ENCODE measurements around the gene TLR6.
"Not testable (repeated sequence)": the region's sequence is repeated elsewhere in the genome, so short reads cannot be mapped to it uniquely, and the experiment has no call there.

Gene TLR6

DNA sequence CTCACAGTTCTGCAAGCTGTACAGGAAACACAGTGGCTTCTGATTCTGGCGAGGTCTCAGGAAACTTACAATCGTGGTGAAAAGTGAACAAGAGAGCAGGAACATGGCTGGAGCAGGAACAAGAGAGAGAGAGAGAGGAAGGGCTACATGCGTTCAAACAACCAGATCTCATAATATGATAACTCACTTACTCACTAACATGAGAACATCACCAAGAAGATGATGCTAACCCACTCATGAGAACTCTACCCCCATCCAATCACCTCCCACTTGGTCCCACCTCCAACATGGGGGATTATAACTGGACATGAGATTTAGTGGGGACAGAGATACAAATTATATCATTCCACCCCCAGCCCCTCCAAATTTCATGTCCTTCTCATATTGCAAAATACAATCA, 42.2 kb downstream of the TLR6 start:
- Histone ChIP-seq H4K20me1 (ENCODE audit: insufficient read depth, low read length, poor library complexity, severe bottlenecking) (no peaks in the 10 kb centered on the region), H3K4me2 (ENCODE audit: low read depth, low read length, poor library complexity, severe bottlenecking) (no peak overlapping the region)
- no peak for TF ChIP-seq EZH2phosphoT487 (IDR thresholded peaks at IDR 0.05; ENCODE audit: borderline replicate concordance)
- TF ChIP-seq, protein P1, sequence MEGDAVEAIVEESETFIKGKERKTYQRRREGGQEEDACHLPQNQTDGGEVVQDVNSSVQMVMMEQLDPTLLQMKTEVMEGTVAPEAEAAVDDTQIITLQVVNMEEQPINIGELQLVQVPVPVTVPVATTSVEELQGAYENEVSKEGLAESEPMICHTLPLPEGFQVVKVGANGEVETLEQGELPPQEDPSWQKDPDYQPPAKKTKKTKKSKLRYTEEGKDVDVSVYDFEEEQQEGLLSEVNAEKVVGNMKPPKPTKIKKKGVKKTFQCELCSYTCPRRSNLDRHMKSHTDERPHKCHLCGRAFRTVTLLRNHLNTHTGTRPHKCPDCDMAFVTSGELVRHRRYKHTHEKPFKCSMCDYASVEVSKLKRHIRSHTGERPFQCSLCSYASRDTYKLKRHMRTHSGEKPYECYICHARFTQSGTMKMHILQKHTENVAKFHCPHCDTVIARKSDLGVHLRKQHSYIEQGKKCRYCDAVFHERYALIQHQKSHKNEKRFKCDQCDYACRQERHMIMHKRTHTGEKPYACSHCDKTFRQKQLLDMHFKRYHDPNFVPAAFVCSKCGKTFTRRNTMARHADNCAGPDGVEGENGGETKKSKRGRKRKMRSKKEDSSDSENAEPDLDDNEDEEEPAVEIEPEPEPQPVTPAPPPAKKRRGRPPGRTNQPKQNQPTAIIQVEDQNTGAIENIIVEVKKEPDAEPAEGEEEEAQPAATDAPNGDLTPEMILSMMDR (conservative IDR thresholded peaks at IDR 0.05; ENCODE audit: low read length) = no peak

GRCh38 chr4:38811297-38811696, 45.3 kb downstream of the TLR6 start:
- Histone ChIP-seq H3K9me3 (ENCODE audit: insufficient read depth, low read depth, low read length) (no peaks in the 10 kb centered on the region), H3K27me3 (ENCODE audit: insufficient read depth, low read length, poor library complexity, severe bottlenecking) (no peaks in the 10 kb centered on the region), H2AFZ (ENCODE audit: low read length) (no peak overlapping the region), H3K9me2 (replicated peaks; ENCODE audit: low read depth, low read length) (no peaks in the 10 kb centered on the region), H3F3A (ENCODE audit: low read depth) (no peaks in the 10 kb centered on the region), H3K4me1 (ENCODE audit: insufficient read depth, low read length, poor library complexity, severe bottlenecking) (no peaks in the 10 kb centered on the region), H3K36me3 (ENCODE audit: insufficient read depth, low read length) (no peaks in the 10 kb centered on the region), H3K4me3 (ENCODE audit: low read length, poor library complexity, severe bottlenecking) (no peak overlapping the region), H3K79me2 (ENCODE audit: insufficient read depth, low read length) (no peaks in the 10 kb centered on the region), H3K4me2 (ENCODE audit: low read depth, low read length, poor library complexity, severe bottlenecking) (no peak overlapping the region), H3K9ac (ENCODE audit: low read depth, low read length, poor library complexity, severe bottlenecking) (no peak overlapping the region), H4K20me1 (ENCODE audit: insufficient read depth, low read length, poor library complexity, severe bottlenecking) (no peaks in the 10 kb centered on the region)
- TF ChIP-seq EZH2phosphoT487 (IDR thresholded peaks at IDR 0.05; ENCODE audit: borderline replicate concordance) = no peak
- TF ChIP-seq, protein P1 (conservative IDR thresholded peaks at IDR 0.05; ENCODE audit: low read length) = no peak

More for the DNA sequence above, 42.2 kb downstream of the TLR6 start:
- no peaks in the 10 kb centered on the region for H3F3A ChIP-seq (ENCODE audit: low read depth)
- no peaks in the 10 kb centered on the region for H3K27me3 ChIP-seq (ENCODE audit: insufficient read depth, low read length, poor library complexity, severe bottlenecking)
- H3K4me1 ChIP-seq (ENCODE audit: insufficient read depth, low read length, poor library complexity, severe bottlenecking) = no peaks in the 10 kb centered on the region
- no peaks in the 10 kb centered on the region for H3K36me3 ChIP-seq (ENCODE audit: insufficient read depth, low read length)
- H3K9ac ChIP-seq (ENCODE audit: low read depth, low read length, poor library complexity, severe bottlenecking) = no peak overlapping the region
- no peaks in the 10 kb centered on the region for H3K79me2 ChIP-seq (ENCODE audit: insufficient read depth, low read length)
- H3K9me3 ChIP-seq (ENCODE audit: insufficient read depth, low read depth, low read length) = no peaks in the 10 kb centered on the region
- no peaks in the 10 kb centered on the region for H3K9me2 ChIP-seq (replicated peaks; ENCODE audit: low read depth, low read length)
- no peak overlapping the region for H3K4me3 ChIP-seq (ENCODE audit: low read length, poor library complexity, severe bottlenecking)
- no peak overlapping the region for H2AFZ ChIP-seq (ENCODE audit: low read length)

- not testable (repeated sequence) for H3K4me1 ChIP-seq (ENCODE audit: insufficient read depth, low read length, poor library complexity, severe bottlenecking); H3K9me2 ChIP-seq (replicated peaks; ENCODE audit: low read depth, low read length); H3F3A ChIP-seq (ENCODE audit: low read depth); H3K4me2 ChIP-seq (ENCODE audit: low read depth, low read length, poor library complexity, severe bottlenecking); H2AFZ ChIP-seq (ENCODE audit: low read length); H3K27me3 ChIP-seq (ENCODE audit: insufficient read depth, low read length, poor library complexity, severe bottlenecking); H4K20me1 ChIP-seq (ENCODE audit: insufficient read depth, low read length, poor library complexity, severe bottlenecking); H3K9me3 ChIP-seq (ENCODE audit: insufficient read depth, low read depth, low read length); H3K4me3 ChIP-seq (ENCODE audit: low read length, poor library complexity, severe bottlenecking); H3K79me2 ChIP-seq (ENCODE audit: insufficient read depth, low read length); H3K9ac ChIP-seq (ENCODE audit: low read depth, low read length, poor library complexity, severe bottlenecking); H3K36me3 ChIP-seq (ENCODE audit: insufficient read depth, low read length)
Observed at GRCh38 chr4:38807462-38807861, 49.2 kb downstream of the TLR6 start.

DNA sequence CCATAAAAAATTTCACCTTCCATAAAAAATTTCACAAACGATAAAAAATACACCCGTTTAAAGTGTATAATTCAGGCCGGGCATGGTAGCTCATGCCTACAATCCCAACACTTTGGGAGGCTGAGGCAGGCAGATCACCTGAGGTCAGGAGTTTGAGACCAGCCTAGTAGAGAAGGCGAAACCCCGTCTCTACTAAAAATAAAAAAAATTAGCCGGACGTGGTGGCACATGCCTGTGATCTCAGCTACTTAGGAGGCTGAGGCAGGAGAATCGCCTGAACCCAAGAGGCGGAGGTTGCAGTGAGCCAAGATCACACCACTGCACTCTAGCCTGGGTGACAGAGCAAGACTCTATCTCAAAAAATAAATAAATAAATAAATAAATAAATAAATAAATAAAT, 50.4 kb downstream of the TLR6 start:
- not testable (repeated sequence) for H4K20me1 ChIP-seq (ENCODE audit: insufficient read depth, low read length, poor library complexity, severe bottlenecking); H3K79me2 ChIP-seq (ENCODE audit: insufficient read depth, low read length); H3K9me2 ChIP-seq (replicated peaks; ENCODE audit: low read depth, low read length); H3K4me3 ChIP-seq (ENCODE audit: low read length, poor library complexity, severe bottlenecking); H3F3A ChIP-seq (ENCODE audit: low read depth); H3K9ac ChIP-seq (ENCODE audit: low read depth, low read length, poor library complexity, severe bottlenecking); H3K36me3 ChIP-seq (ENCODE audit: insufficient read depth, low read length); H3K4me1 ChIP-seq (ENCODE audit: insufficient read depth, low read length, poor library complexity, severe bottlenecking); H2AFZ ChIP-seq (ENCODE audit: low read length); H3K4me2 ChIP-seq (ENCODE audit: low read depth, low read length, poor library complexity, severe bottlenecking); H3K27me3 ChIP-seq (ENCODE audit: insufficient read depth, low read length, poor library complexity, severe bottlenecking); H3K9me3 ChIP-seq (ENCODE audit: insufficient read depth, low read depth, low read length)

All from Loucy (cell line).